Prostate gland (tissue), 2 donors: ENCODE measurements around the gene GLIS2.

Experiments used
- CTCF ChIP-seq, 4 experiments: fragments of 200-600 bp in 2 of 4; fragments of 450-650 bp in 2 of 4; sonication (generic) in 2 of 4; IDR thresholded peaks; 1 replicate in 3 of 4; 2 replicates in 1 of 4; pipeline ENCODE4 v1.5.1; 2016 to 2019; ENCODE audit warnings: antibody characterized with exemption in 4 of 4, mild to moderate bottlenecking in 2 of 4, moderate library complexity in 2 of 4
- POLR2AphosphoS5 ChIP-seq: sonication (generic); formaldehyde crosslinking; IDR thresholded peaks from one replicate; pipeline ENCODE4 v1.6.1; 2017; ENCODE audit warnings: antibody characterized with exemption

- TF ChIP-seq POLR2AphosphoS5 (no peak), CTCF (IDR thresholded peaks at IDR 0.05) (no peak)
These were observed 68.7 kb downstream of the GLIS2 start for GRCh38 chr16:4384509-4384942.
